K562 (cell line): ENCODE measurements around the gene BCL6B. TPM values are rescaled to one million over a fixed set of nuclear protein-coding genes. Genes with fewer than 3 reads are reported as not detected.

Source experiments
- ATF2 ChIP-seq: sonication (generic); formaldehyde crosslinking; IDR thresholded peaks from 2 replicates; pipeline ENCODE4 v1.8.1; 2022; ENCODE audit warnings: missing genetic modification reagents
- CEBPB ChIP-seq: fragments of 450-650 bp; IDR thresholded peaks from 2 replicates; pipeline ENCODE4 v1.6.1; 2016; ENCODE audit warnings: missing genetic modification characterization, missing compliant biosample characterization
- CXXC5 ChIP-seq: fragments of 250-450 bp; sonication (Bioruptor Pico); IDR thresholded peaks from 2 replicates; pipeline ENCODE4 v1.8.0; 2022; ENCODE audit warnings: inconsistent platforms, mild to moderate bottlenecking, moderate library complexity
- FOXJ2 ChIP-seq: fragments of 200-800 bp; sonication (Bioruptor generic); IDR thresholded peaks from 2 replicates; pipeline ENCODE4 v1.6.1; 2016; ENCODE audit warnings: missing genetic modification characterization, missing compliant biosample characterization
- MED1 ChIP-seq: sonication (generic); formaldehyde crosslinking; IDR thresholded peaks from 2 replicates; pipeline ENCODE4 v1.8.1; 2023; ENCODE audit warnings: missing genetic modification reagents, borderline replicate concordance
- NCOA4 ChIP-seq: fragments of 450-650 bp; IDR thresholded peaks from 2 replicates; pipeline ENCODE4 v1.6.1; 2018; ENCODE audit warnings: mild to moderate bottlenecking; ENCODE audit not compliant: partially characterized antibody
- PCBP1 ChIP-seq: fragments of 200-400 bp; formaldehyde crosslinking; IDR thresholded peaks from 2 replicates; pipeline ENCODE4 v1.6.1; 2018; ENCODE audit warnings: mild to moderate bottlenecking, low read depth, low read length; ENCODE audit not compliant: poor library complexity, severe bottlenecking
- POLR2B ChIP-seq: fragments of 450-650 bp; IDR thresholded peaks from 2 replicates; pipeline ENCODE4 v1.6.1; 2018; ENCODE audit warnings: low read depth; ENCODE audit not compliant: partially characterized antibody
- RAD21 ChIP-seq, 2 experiments: fragments of 250-450 bp in 1 of 2; fragments of 450-650 bp in 1 of 2; sonication (Bioruptor Pico) in 1 of 2; formaldehyde crosslinking in 1 of 2; IDR thresholded peaks in 1 of 2; conservative IDR thresholded peaks in 1 of 2; 2 replicates each; pipeline versions ENCODE4 v1.4.0 to v1.8.0; 2020 to 2022; ENCODE audit warnings: mild to moderate bottlenecking in 2 of 2, moderate library complexity in 1 of 2
- SAFB ChIP-seq: fragments of 200-400 bp; formaldehyde crosslinking; IDR thresholded peaks from 2 replicates; pipeline ENCODE4 v1.6.1; 2017; ENCODE audit warnings: low read depth, low read length, borderline replicate concordance
- SAFB2 ChIP-seq: fragments of 200-400 bp; formaldehyde crosslinking; IDR thresholded peaks from 2 replicates; pipeline ENCODE4 v1.6.1; 2018; ENCODE audit warnings: borderline replicate concordance, low read length, low read depth, moderate library complexity; ENCODE audit not compliant: severe bottlenecking
- SMARCC2 ChIP-seq: fragments of 450-650 bp; IDR thresholded peaks from 2 replicates; pipeline ENCODE4 v1.6.1; 2017; ENCODE audit warnings: antibody characterized with exemption, moderate library complexity, mild to moderate bottlenecking, low read depth
- SMARCE1 ChIP-seq: fragments of 450-650 bp; IDR thresholded peaks from 2 replicates; pipeline ENCODE4 v1.7.1; 2016; ENCODE audit warnings: mild to moderate bottlenecking
- ZKSCAN3 ChIP-seq: fragments of 250-450 bp; sonication (Bioruptor Pico); IDR thresholded peaks from 2 replicates; pipeline ENCODE4 v1.4.0; 2020
- ZNF77 ChIP-seq: fragments of 250-450 bp; sonication (Bioruptor Pico); IDR thresholded peaks from 2 replicates; pipeline ENCODE4 v1.5.0; 2020
- polyA plus RNA-seq, 8 experiments: library from polyadenylated mRNA; depleted of rRNA in 4 of 8; stranded (reverse) in 5 of 8; unstranded in 3 of 8; fragments of >200 nt; fragmentation: Nextera tagmentation in 2 of 8; fragmentation: Illumina TruSeq in 1 of 8; extraction: Ambion mirVana in 2 of 8; extraction: Trizol in 1 of 8; gene quantifications; 2 replicates each; pipeline versions ENCODE4 v1.2.1 to v1.2.3, GENCODE V29; 2011 to 2014; ENCODE audit warnings: inconsistent platforms in 1 of 8, missing spikeins in 1 of 8
- total RNA-seq, 7 experiments: library from RNA; depleted of rRNA in 6 of 7; stranded (reverse); fragments of >200 nt in 6 of 7; fragmentation: Illumina TruSeq in 2 of 7; extraction: Trizol in 2 of 7; gene quantifications; 2 replicates each; pipeline versions ENCODE4 v1.2.1 to v1.2.3, GENCODE V29; 2011 to 2021; ENCODE audit warnings: low replicate concordance in 1 of 7
- TF ChIP-seq, protein P1 (sequence below): IDR thresholded peaks from 2 replicates; pipeline ENCODE4 v1.6.1; 2016; ENCODE audit warnings: missing genetic modification characterization, missing compliant biosample characterization

BCL6B gene
- total and polyA plus RNA-seq, 9 of the 15 experiments (the other 6 are each of a cell fraction or from before 2014, with no cell fraction given): 0.89 to 5.0 (median 3.6) TPM

DNA sequence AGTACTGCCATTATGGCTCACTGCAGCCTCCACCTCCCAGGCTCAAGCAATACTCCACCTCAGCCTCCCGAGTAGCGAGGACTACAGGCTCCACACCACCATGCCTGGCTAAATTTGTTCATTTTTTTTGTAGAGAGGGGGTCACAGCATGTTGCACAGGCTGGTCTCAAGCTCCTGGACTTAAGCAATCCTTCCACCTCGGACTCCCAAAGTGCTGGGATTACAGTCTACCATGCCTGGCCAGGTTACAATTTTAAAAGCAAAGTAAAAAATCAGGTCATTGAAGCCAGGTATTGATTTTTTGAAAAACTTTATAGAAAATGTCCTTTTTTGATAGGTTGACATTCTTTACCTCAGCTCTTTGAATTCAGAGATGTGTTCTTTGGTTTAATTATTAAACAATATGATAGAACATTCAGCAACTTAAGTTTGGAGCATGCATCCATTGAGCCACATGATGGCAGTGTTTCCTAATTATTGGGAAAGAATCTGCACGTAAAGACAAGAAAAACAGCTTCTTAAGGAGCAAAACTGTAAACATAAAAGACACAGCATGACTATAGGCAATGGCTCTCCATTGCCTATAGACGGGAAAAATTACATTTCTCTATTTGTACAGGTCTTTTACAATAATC lies 22.8 kb downstream of the BCL6B start (continued):
- TF ChIP-seq SAFB (no peak), CEBPB (0 out of 2 replicates have a peak, but pooled peaks have one; percentile 11), NCOA4 (no peak), SMARCC2 (0 out of 2 replicates have a peak, but pooled peaks have one; percentile 47), ZNF77 (CRISPR knock-in tag) (no peak), PCBP1 (no peak), ATF2 (CRISPR knock-in tag) (no peak), ZKSCAN3 (no peak), SMARCE1 (no peak), MED1 (CRISPR knock-in tag) (no peak), CXXC5 (no peak), FOXJ2 (tag) (no peak), SAFB2 (no peak), POLR2B (no peak), RAD21 (CRISPR knock-in tag; conservative IDR thresholded peaks at IDR 0.05 in 1 of 2, IDR thresholded peaks at IDR 0.05 in 1 of 2) (peak; percentile 83 to 91)
- TF ChIP-seq, protein P1, sequence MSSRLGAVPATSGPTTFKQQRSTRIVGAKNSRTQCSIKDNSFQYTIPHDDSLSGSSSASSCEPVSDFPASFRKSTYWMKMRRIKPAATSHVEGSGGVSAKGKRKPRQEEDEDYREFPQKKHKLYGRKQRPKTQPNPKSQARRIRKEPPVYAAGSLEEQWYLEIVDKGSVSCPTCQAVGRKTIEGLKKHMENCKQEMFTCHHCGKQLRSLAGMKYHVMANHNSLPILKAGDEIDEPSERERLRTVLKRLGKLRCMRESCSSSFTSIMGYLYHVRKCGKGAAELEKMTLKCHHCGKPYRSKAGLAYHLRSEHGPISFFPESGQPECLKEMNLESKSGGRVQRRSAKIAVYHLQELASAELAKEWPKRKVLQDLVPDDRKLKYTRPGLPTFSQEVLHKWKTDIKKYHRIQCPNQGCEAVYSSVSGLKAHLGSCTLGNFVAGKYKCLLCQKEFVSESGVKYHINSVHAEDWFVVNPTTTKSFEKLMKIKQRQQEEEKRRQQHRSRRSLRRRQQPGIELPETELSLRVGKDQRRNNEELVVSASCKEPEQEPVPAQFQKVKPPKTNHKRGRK (tag): no peak
